B cell (primary cell): ENCODE measurements around the gene PHACTR3. TPM values are rescaled to one million over a fixed set of nuclear protein-coding genes. Genes with fewer than 3 reads are reported as not detected.

Experiments used
- ATAC-seq: fragments of 200-7000 bp; cut with Tn5 transposase; one replicate; pipeline ENCODE4 v1.10.0; 2021; ENCODE audit warnings: low read depth, mild to moderate bottlenecking, moderate number of reproducible peaks, moderate library complexity
- CTCF ChIA-PET: fragments of 350-600 bp; sonication (Branson Sonifier 250); formaldehyde crosslinking; loops from one replicate; lab custom pipeline; 2021; ENCODE audit warnings: antibody characterized with exemption, inconsistent platforms; lab: Charles Lee
- POLR2A ChIA-PET: fragments of 350-600 bp; sonication (Branson Sonifier 250); formaldehyde crosslinking; loops from one replicate; lab custom pipeline; 2021; ENCODE audit warnings: antibody characterized with exemption; lab: Charles Lee
- DNase-seq: peaks from one replicate; pipeline ENCODE4 v3.0.0; 2013
- H2AFZ ChIP-seq: 2 replicates; pipeline ENCODE4 v1.6.1; 2012; ENCODE audit warnings: mild to moderate bottlenecking, low read depth, low read length; ENCODE audit not compliant: insufficient read depth, poor library complexity, severe bottlenecking
- H3K27ac ChIP-seq, 2 donors: 1 replicate in 1 of 2; 2 replicates in 1 of 2; pipeline ENCODE4 v1.5.1; 2012 to 2013; ENCODE audit warnings: low read length in 2 of 2, mild to moderate bottlenecking in 2 of 2, moderate library complexity in 1 of 2
- H3K27me3 ChIP-seq, 4 experiments: fragments of 200-600 bp in 1 of 4; sonication (generic) in 1 of 4; replicated peaks in 1 of 4; 1 replicate in 2 of 4; 2 replicates in 2 of 4; pipeline versions ENCODE4 v1.6.1 to v1.7.0; 2013 to 2016; ENCODE audit warnings: low read length in 3 of 4, mild to moderate bottlenecking in 2 of 4, mixed read lengths in 1 of 4, moderate library complexity in 1 of 4; ENCODE audit not compliant: insufficient read depth in 4 of 4, control insufficient read depth in 3 of 4; ENCODE audit errors: control extremely low read depth in 1 of 4
- H3K36me3 ChIP-seq, 2 experiments: replicated peaks in 1 of 2; 1 replicate in 1 of 2; 2 replicates in 1 of 2; pipeline versions ENCODE4 v1.6.1 to v1.7.1; 2013; ENCODE audit warnings: low read length in 1 of 2; ENCODE audit not compliant: insufficient read depth in 2 of 2, control insufficient read depth in 1 of 2; ENCODE audit errors: control extremely low read depth in 1 of 2, extremely low read depth in 1 of 2
- H3K4me1 ChIP-seq, 2 donors: fragments of 200-600 bp in 1 of 2; sonication (generic) in 1 of 2; 1 replicate in 1 of 2; 2 replicates in 1 of 2; pipeline versions ENCODE4 v1.5.1 to v1.6.1; 2013 to 2017; ENCODE audit warnings: low read length in 2 of 2; ENCODE audit not compliant: control insufficient read depth in 2 of 2, insufficient read depth in 2 of 2
- H3K4me2 ChIP-seq: replicated peaks from 2 replicates; pipeline ENCODE3; 2012; ENCODE audit warnings: mild to moderate bottlenecking, low read depth, low read length; ENCODE audit not compliant: poor library complexity, severe bottlenecking
- H3K4me3 ChIP-seq, 5 experiments: fragments of 200-600 bp in 1 of 5; sonication (generic) in 1 of 5; 1 replicate in 3 of 5; 2 replicates in 2 of 5; pipeline versions ENCODE4 v1.5.1 to v1.7.0; 2011 to 2016; ENCODE audit warnings: low read length in 4 of 5, mild to moderate bottlenecking in 4 of 5, low read depth in 2 of 5, control low read depth in 1 of 5, moderate library complexity in 1 of 5; ENCODE audit not compliant: insufficient read depth in 1 of 5; ENCODE audit errors: control extremely low read depth in 1 of 5, extremely low read depth in 1 of 5
- H3K79me2 ChIP-seq: fragments of 200-600 bp; sonication (generic); one replicate; pipeline ENCODE4 v1.6.0; 2016; ENCODE audit warnings: low read length; ENCODE audit not compliant: control insufficient read depth, insufficient read depth
- H3K9ac ChIP-seq: fragments of 200-600 bp; sonication (generic); 2 replicates; pipeline ENCODE4 v1.6.1; 2017; ENCODE audit warnings: mild to moderate bottlenecking, low read length, moderate library complexity
- H3K9me3 ChIP-seq, 3 donors: one replicate each; pipeline versions ENCODE4 v1.6.1 to v1.7.1; 2013; ENCODE audit warnings: low read length in 2 of 3; ENCODE audit not compliant: control insufficient read depth in 2 of 3, insufficient read depth in 1 of 3; ENCODE audit errors: control extremely low read depth in 1 of 3
- H4K20me1 ChIP-seq: 2 replicates; pipeline ENCODE4 v1.6.0; 2012; ENCODE audit warnings: mild to moderate bottlenecking, low read length; ENCODE audit not compliant: insufficient read depth, control insufficient read depth, poor library complexity, severe bottlenecking
- H3K27ac Mint-ChIP-seq: one replicate; pipeline ENCODE4 v1.8.0; 2021; ENCODE audit warnings: mixed read lengths
- H3K27me3 Mint-ChIP-seq: one replicate; pipeline ENCODE4 v1.8.0; 2021; ENCODE audit warnings: mixed read lengths
- H3K4me1 Mint-ChIP-seq: one replicate; pipeline ENCODE4 v1.8.0; 2021; ENCODE audit warnings: mixed read lengths
- H3K4me3 Mint-ChIP-seq: one replicate; pipeline ENCODE4 v1.8.0; 2021; ENCODE audit warnings: mixed read lengths
- H3K9me3 Mint-ChIP-seq: one replicate; pipeline ENCODE4 v1.8.0; 2022; ENCODE audit warnings: mixed read lengths; ENCODE audit not compliant: insufficient read depth
- CTCF ChIP-seq: fragments of 200-600 bp; IDR thresholded peaks from one replicate; pipeline ENCODE4 v1.8.0; 2022; ENCODE audit warnings: antibody characterized with exemption, mild to moderate bottlenecking
- EZH2 ChIP-seq: IDR thresholded peaks from 2 replicates; pipeline ENCODE4 v1.6.1; 2012; ENCODE audit warnings: borderline replicate concordance, low read depth, mild to moderate bottlenecking, moderate library complexity, low read length; ENCODE audit not compliant: insufficient read depth, poor library complexity, severe bottlenecking
- WGBS: methylation state at CpG from one replicate; pipeline ENCODE4 v1.1.5; 2013; ENCODE audit warnings: missing lambda C conversion rate; ENCODE audit not compliant: insufficient coverage; 5-methylcytosine and 5-hydroxymethylcytosine counted together
- intact Hi-C: fragments of 100-400 bp; cut with micrococcal nuclease; formaldehyde crosslinking; loops from one replicate; pipeline ENCODE4 v1.10.0; 2022
- polyA plus RNA-seq: library from polyadenylated mRNA; depleted of rRNA; stranded (reverse); fragments of >200 nt; gene quantifications from 2 replicates; pipeline ENCODE4 v1.2.3, GENCODE V29; 2012
- total RNA-seq, 2 donors: library from RNA; stranded (reverse); fragments of 120-200 nt in 1 of 2; gene quantifications; 1 replicate in 1 of 2; 2 replicates in 1 of 2; pipeline versions ENCODE4 v1.2.3 to v1.2.4, GENCODE V29; 2013 to 2022

PHACTR3 gene
- total and polyA plus RNA-seq, 2 donors (not counting 1 experiment from before 2014, with no cell fraction given): not detected

GRCh38 chr20:59776626-59777330, 172.4 kb downstream of the PHACTR3 start:
- CTCF ChIA-PET: no interaction called here
- Histone ChIP-seq H3K79me2 (no peaks in the 10 kb centered on the region), H3K27me3 (no peaks in the 10 kb centered on the region), H2AFZ (no peak overlapping the region), H3K4me3 (no peak overlapping the region), H3K27ac (no peak overlapping the region), H3K9ac (no peak overlapping the region), H3K4me2 (no peak overlapping the region), H3K36me3 (no peaks in the 10 kb centered on the region), H3K4me1 (no peaks in the 10 kb centered on the region), H3K9me3 (no peaks in the 10 kb centered on the region), H4K20me1 (no peaks in the 10 kb centered on the region)
- ATAC-seq (no peak), DNase-seq (no peak)
- Mint-ChIP-seq H3K27ac (no peak overlapping the region), H3K9me3 (no peaks in the 10 kb centered on the region), H3K27me3 (no peaks in the 10 kb centered on the region), H3K4me3 (no peak overlapping the region), H3K4me1 (no peaks in the 10 kb centered on the region)
- intact Hi-C loops: no loop called here
- 80% methylated on average over 12 of the region's 13 CpGs for WGBS
- POLR2A ChIA-PET: no interaction called here
- TF ChIP-seq CTCF: no peak
- no peak for TF ChIP-seq EZH2

DNA sequence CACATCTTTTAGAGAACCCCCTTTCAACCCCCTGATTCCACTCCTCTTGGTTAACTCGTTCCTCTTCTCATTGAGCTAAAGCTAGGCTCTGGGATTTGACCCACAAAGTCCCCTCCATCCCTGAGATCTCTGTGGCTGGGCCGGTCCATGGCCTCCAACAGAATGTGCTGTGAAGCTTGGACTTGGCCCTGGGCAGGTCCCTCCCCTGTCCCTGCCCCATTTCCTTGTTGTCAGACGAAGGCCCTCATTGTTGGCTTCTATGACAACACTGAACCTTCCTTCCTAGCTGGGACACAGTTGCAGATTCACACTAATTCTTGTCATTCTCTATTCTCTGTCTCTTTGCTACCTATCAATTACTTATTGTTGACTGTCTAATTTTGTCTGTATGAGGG, 173.0 kb downstream of the PHACTR3 start:
- Histone ChIP-seq H3K79me2 (no peaks in the 10 kb centered on the region), H3K9ac (no peak overlapping the region), H3K36me3 (no peaks in the 10 kb centered on the region), H3K4me2 (no peak overlapping the region), H3K4me3 (no peak overlapping the region), H3K27me3 (no peaks in the 10 kb centered on the region), H4K20me1 (no peaks in the 10 kb centered on the region), H3K27ac (no peak overlapping the region), H3K9me3 (no peaks in the 10 kb centered on the region), H2AFZ (no peak overlapping the region), H3K4me1 (no peaks in the 10 kb centered on the region)
- no peak for ATAC-seq
- ChIA-PET POLR2A (no interaction called here), CTCF (no interaction called here)
- H3K4me3 Mint-ChIP-seq: no peak overlapping the region
- H3K4me1 Mint-ChIP-seq: no peaks in the 10 kb centered on the region
- no peak overlapping the region for H3K27ac Mint-ChIP-seq
- intact Hi-C loops: no loop called here
- no peaks in the 10 kb centered on the region for H3K9me3 Mint-ChIP-seq
- H3K27me3 Mint-ChIP-seq: no peaks in the 10 kb centered on the region
- no peak for DNase-seq
- TF ChIP-seq EZH2: no peak
- no peak for TF ChIP-seq CTCF
- whole genome bisulfite sequencing: 70% methylated on average over 3 of the region's 3 CpGs
